C4-2B (cell line): ENCODE measurements around the gene S1PR4.
"Not testable (repeated sequence)": the region's sequence is repeated elsewhere in the genome, so short reads cannot be mapped to it uniquely, and the experiment has no call there.

ENCODE experiments used
- H3K27ac ChIP-seq: fragments of 450-650 bp; 2 replicates; pipeline ENCODE4 v1.5.1; 2017
- ZFX ChIP-seq: fragments of 450-650 bp; IDR thresholded peaks from 2 replicates; pipeline ENCODE4 v1.6.1; 2017
- TF ChIP-seq, protein P1 (sequence below): fragments of 450-650 bp; conservative IDR thresholded peaks from 2 replicates; pipeline ENCODE4 v1.5.1; 2017; ENCODE audit warnings: mild to moderate bottlenecking

S1PR4 gene

DNA sequence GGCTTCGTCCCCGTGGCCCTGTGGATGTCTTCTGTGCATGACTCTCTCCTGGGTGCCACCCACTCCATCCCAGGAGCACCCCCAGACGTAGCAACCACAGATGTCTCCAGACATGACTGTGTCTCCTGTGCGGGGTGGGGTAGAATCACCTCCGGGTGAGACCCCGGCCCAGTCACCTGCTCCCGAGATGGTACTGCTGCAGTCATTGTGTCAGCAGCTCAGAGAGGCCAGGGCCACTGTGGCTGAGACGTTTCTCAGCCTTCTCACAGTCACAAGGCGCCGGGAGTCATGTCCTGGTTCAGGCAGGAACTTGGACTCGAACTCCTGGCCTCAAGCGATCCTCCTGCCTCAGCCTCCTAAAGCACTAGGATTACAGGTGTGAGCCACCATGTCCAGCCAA lies 23.8 kb downstream of the S1PR4 start:
- TF ChIP-seq, protein P1, sequence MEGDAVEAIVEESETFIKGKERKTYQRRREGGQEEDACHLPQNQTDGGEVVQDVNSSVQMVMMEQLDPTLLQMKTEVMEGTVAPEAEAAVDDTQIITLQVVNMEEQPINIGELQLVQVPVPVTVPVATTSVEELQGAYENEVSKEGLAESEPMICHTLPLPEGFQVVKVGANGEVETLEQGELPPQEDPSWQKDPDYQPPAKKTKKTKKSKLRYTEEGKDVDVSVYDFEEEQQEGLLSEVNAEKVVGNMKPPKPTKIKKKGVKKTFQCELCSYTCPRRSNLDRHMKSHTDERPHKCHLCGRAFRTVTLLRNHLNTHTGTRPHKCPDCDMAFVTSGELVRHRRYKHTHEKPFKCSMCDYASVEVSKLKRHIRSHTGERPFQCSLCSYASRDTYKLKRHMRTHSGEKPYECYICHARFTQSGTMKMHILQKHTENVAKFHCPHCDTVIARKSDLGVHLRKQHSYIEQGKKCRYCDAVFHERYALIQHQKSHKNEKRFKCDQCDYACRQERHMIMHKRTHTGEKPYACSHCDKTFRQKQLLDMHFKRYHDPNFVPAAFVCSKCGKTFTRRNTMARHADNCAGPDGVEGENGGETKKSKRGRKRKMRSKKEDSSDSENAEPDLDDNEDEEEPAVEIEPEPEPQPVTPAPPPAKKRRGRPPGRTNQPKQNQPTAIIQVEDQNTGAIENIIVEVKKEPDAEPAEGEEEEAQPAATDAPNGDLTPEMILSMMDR, result no peak
- TF ChIP-seq ZFX, result no peak
- no peak overlapping the region for H3K27ac ChIP-seq

DNA sequence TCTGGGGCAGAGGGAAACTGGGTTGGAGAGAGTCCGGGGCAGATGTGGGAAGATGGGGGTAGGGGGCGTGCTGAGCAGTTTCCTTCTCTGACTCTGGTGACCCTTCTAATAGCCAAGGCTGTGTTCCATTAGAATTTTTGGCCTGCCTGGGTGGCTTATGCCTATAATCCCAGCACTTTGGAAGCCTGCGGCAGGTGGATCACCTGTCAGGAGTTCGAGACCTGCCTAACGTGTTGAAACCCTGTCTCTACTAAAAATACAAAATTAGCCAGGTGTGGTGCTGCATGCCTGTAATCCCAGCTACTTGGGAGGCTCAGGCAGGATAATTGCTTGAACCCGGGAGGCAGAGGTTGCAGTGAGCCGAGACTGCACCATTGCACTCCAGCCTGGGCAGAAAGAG lies 24.3 kb downstream of the S1PR4 start:
- H3K27ac ChIP-seq, result not testable (repeated sequence)

DNA sequence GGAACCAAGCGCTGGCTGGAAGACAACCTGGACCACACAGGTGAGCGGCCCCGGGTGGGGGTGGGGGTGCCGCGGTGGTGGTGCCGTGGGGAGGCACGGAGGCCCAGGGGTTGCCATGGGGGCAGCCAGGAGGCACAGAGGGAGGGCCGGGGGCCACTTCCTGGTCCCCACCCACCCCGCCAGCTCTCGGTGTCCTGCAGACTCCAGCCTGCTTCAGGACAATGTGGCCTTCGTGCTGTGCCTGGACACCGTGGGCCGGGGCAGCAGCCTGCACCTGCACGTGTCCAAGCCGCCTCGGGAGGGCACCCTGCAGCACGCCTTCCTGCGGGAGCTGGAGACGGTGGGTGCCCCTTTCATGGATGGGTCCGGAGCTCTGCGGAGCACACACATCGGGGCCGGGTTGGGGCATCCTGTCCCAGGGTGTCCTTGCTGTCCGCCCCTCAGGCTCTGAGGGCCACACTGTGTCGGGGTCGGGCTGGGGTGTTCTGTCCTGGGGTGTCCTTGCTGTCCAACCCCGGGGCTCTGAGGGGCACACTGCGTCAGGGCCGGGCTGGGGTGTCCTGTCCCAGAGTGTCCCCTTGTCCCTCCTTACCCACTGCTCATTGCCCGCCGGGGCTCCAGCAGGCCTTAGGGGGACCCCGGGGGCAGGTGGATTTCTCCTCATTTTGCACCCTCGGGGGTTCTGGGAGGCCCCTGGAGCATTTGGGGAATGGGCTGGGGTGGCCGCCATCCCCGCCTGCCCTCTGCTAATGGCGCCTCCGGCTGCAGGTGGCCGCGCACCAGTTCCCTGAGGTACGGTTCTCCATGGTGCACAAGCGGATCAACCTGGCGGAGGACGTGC lies 25.5 kb downstream of the S1PR4 start:
- H3K27ac ChIP-seq, result no peak overlapping the region
- no peak for TF ChIP-seq ZFX
- TF ChIP-seq, protein P1, result no peak

DNA sequence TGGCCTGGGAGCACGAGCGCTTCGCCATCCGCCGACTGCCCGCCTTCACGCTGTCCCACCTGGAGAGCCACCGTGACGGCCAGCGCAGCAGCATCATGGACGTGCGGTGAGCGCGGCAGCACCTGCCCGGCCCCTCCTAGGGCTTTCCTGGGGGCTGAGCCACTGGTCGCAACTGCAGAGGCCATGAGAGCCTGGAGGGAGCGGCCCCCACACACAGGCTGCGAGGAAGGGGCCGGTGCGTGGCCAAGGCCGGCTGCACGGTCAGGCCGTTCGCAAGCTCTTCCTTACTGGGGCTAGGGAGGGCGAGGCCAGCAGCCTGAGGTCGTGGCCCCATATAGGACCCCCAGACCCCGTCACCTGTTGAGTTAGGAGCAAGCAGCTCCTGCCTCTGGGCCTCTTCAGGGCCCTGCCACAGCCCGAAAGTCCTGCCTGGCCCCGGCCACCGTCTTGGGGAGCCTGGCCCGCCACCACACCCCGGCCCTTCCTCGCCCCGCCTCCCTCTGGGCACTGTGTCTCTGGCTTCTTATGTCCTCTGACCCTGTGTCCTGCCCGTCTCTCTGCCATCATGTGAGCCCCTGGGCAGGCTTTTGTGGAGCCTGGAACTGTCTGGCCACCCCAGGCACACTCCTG lies 26.2 kb downstream of the S1PR4 start:
- TF ChIP-seq, protein P1, result no peak
- no peak for TF ChIP-seq ZFX

DNA sequence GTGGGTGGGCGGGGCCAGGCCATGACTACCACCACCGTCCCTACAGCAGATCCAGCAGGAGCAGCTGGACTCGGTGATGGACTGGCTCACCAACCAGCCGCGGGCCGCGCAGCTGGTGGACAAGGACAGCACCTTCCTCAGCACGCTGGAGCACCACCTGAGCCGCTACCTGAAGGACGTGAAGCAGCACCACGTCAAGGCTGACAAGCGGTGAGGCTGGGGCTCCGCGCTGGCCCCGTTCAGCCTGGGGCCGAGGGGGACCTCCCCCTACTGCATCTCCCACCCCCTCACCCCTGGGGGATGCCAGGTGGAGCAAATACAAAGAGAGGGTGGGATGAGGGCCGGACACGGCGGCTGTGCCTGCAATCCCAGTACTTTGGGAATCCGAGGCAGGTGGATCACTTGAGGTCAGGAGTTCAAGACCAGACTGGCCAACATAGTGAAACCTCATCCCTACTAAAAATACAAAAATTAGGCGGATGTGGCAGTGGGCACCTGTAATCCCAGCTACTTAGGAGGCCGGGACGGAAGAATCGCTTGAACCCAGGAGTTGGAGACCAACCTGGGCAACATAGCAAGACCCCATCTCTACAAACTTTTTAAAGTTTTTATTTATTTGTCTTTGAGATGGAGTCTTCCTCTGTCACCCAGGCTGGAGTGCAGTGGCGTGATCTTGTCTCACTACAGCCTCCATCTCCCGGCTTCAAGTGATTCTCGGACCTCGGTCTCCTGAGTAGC lies 27.8 kb downstream of the S1PR4 start:
- no peak for TF ChIP-seq ZFX
- TF ChIP-seq, protein P1, result no peak
- H3K27ac ChIP-seq, result no peak overlapping the region

More for the DNA sequence above, 26.2 kb downstream of the S1PR4 start:
- H3K27ac ChIP-seq, result no peak overlapping the region

DNA sequence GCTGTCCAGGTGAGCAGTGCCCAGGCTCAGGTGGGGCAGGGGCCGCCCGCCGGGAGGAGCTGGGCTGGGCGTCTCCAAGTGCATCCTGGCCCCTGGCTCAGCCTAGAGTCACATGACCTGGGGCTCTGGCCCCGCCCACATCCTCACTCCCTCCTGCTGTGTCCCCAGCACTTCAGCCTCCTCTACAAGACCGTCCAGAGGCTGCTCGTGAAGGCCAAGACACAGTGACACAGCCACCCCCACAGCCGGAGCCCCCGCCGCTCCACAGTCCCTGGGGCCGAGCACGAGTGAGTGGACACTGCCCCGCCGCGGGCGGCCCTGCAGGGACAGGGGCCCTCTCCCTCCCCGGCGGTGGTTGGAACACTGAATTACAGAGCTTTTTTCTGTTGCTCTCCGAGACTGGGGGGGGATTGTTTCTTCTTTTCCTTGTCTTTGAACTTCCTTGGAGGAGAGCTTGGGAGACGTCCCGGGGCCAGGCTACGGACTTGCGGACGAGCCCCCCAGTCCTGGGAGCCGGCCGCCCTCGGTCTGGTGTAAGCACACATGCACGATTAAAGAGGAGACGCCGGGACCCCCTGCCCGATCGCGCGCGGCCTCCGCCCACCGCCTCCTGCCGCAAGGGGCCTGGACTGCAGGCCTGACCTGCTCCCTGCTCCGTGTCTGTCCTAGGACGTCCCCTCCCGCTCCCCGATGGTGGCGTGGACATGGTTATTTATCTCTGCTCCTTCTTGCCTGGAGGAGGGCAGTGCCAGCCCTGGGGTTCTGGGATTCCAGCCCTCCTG lies 29.1 kb downstream of the S1PR4 start:
- H3K27ac ChIP-seq, result no peak overlapping the region
- TF ChIP-seq, protein P1, result no peak
- no peak for TF ChIP-seq ZFX

DNA sequence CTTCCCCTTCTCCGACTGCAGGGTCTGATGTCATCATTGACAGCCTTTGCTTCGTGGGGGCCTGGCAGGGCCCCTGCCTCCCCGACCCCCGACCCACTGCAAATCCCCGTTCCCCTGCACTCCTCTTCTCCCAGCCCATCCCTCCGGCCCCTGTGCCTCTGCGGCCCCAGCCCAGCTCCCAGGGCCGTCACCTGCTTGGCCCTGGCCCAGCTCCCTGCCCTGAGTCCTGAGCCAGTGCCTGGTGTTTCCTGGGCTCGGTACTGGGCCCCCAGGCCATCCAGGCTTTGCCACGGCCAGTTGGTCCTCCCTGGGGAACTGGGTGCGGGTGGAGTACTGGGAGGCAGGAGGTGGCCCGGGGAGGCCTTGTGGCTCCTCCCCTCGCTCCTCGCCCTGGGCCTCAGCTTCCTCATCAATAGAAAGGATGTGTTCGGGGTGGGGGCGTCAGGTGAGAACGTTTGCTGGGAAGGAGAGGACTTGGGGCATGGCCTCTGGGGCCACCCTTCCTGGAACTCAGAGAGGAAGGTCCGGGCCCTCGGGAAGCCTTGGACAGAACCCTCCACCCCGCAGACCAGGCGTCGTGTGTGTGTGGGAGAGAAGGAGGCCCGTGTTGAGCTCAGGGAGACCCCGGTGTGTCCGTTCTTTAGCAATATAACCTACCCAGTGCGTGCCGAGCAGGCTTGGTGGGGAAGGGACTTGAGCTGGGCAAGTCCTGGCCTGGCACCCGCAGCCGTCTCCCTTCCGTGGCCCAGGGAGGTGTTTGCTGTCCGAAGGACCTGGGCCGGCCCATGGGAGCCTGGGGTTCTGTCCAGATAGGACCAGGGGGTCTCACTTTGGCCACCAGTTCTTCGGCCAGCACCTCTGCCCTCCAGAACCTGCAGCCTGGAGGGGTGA lies 30.0 kb downstream of the S1PR4 start:
- no peak for TF ChIP-seq ZFX
- TF ChIP-seq, protein P1, result no peak
- H3K27ac ChIP-seq, result no peak overlapping the region
